KMS-11 (cell line): Measurements from ENCODE around the gene TTC8.

ENCODE experiments used
- H2AFZ ChIP-seq: fragments of 200-600 bp; sonication (generic); 2 replicates; pipeline ENCODE4 v1.6.1; 2016; ENCODE audit warnings: antibody characterized with exemption, mixed run types, low read depth
- H3K27ac ChIP-seq: fragments of 200-600 bp; sonication (generic); 2 replicates; pipeline ENCODE4 v1.6.1; 2016; ENCODE audit warnings: mild to moderate bottlenecking, mixed run types
- H3K27me3 ChIP-seq: fragments of 200-600 bp; sonication (generic); 2 replicates; pipeline ENCODE4 v1.6.1; 2017; ENCODE audit warnings: mild to moderate bottlenecking, low read depth, mixed run types, moderate library complexity; ENCODE audit not compliant: insufficient read depth
- H3K36me3 ChIP-seq: fragments of 200-600 bp; sonication (generic); 2 replicates; pipeline ENCODE4 v1.6.1; 2017; ENCODE audit warnings: mild to moderate bottlenecking, mixed run types; ENCODE audit not compliant: insufficient read depth
- H3K4me1 ChIP-seq: fragments of 200-600 bp; sonication (generic); 2 replicates; pipeline ENCODE4 v1.6.1; 2016; ENCODE audit warnings: mild to moderate bottlenecking, low read depth, mixed run types; ENCODE audit not compliant: poor library complexity, severe bottlenecking
- H3K4me2 ChIP-seq: fragments of 200-600 bp; sonication (generic); 2 replicates; pipeline ENCODE4 v1.7.0; 2016; ENCODE audit warnings: mild to moderate bottlenecking, mixed run types
- H3K4me3 ChIP-seq: fragments of 200-600 bp; sonication (generic); IDR thresholded peaks from 2 replicates; pipeline ENCODE4 v1.6.1; 2017; ENCODE audit warnings: low read depth, low read length, mixed read lengths; ENCODE audit not compliant: insufficient read depth
- H3K79me2 ChIP-seq: fragments of 200-600 bp; sonication (generic); 2 replicates; pipeline ENCODE4 v1.6.1; 2016; ENCODE audit warnings: low read depth, mixed run types; ENCODE audit not compliant: insufficient read depth
- H3K9ac ChIP-seq: fragments of 200-600 bp; sonication (generic); 2 replicates; pipeline ENCODE4 v1.6.1; 2016; ENCODE audit warnings: mild to moderate bottlenecking, mixed run types
- H4K20me1 ChIP-seq: fragments of 200-600 bp; sonication (generic); 2 replicates; pipeline ENCODE4 v1.6.1; 2016; ENCODE audit warnings: mild to moderate bottlenecking, mixed run types; ENCODE audit not compliant: insufficient read depth
- TF ChIP-seq, protein P1 (sequence below): fragments of 200-600 bp; sonication (generic); conservative IDR thresholded peaks from 2 replicates; pipeline ENCODE4 v1.6.1; 2017; ENCODE audit warnings: low read depth, mild to moderate bottlenecking, antibody characterized with exemption, low read length, moderate library complexity, mixed read lengths

TTC8 gene

DNA sequence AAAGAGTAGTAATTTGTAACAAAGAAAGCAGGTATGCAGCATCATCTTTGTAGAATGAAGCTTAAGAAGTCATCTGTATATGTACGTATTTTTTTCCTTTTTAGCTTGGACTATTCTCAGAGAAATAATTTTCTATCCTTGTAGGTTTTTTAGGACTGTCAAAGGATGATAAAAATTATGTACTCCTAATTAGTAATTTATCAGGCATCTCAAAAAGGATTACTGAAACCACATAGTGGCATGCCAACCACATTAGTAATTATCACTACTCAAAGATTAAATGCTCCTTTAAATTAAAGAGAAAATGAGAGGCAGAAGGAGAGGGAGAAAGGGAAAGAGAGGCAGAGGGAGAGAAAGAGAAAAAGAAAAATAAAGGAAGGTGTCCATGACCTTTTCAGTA, 17.3 kb downstream of the TTC8 start:
- Histone ChIP-seq H4K20me1 (no peaks in the 10 kb centered on the region), H3K4me2 (no peak overlapping the region), H2AFZ (no peak overlapping the region), H3K27me3 (no peaks in the 10 kb centered on the region), H3K36me3 (no peaks in the 10 kb centered on the region), H3K4me1 (no peaks in the 10 kb centered on the region), H3K4me3 (no peak overlapping the region), H3K79me2 (no peaks in the 10 kb centered on the region), H3K27ac (no peak overlapping the region), H3K9ac (no peak overlapping the region)
- TF ChIP-seq, protein P1, sequence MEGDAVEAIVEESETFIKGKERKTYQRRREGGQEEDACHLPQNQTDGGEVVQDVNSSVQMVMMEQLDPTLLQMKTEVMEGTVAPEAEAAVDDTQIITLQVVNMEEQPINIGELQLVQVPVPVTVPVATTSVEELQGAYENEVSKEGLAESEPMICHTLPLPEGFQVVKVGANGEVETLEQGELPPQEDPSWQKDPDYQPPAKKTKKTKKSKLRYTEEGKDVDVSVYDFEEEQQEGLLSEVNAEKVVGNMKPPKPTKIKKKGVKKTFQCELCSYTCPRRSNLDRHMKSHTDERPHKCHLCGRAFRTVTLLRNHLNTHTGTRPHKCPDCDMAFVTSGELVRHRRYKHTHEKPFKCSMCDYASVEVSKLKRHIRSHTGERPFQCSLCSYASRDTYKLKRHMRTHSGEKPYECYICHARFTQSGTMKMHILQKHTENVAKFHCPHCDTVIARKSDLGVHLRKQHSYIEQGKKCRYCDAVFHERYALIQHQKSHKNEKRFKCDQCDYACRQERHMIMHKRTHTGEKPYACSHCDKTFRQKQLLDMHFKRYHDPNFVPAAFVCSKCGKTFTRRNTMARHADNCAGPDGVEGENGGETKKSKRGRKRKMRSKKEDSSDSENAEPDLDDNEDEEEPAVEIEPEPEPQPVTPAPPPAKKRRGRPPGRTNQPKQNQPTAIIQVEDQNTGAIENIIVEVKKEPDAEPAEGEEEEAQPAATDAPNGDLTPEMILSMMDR: no peak

DNA sequence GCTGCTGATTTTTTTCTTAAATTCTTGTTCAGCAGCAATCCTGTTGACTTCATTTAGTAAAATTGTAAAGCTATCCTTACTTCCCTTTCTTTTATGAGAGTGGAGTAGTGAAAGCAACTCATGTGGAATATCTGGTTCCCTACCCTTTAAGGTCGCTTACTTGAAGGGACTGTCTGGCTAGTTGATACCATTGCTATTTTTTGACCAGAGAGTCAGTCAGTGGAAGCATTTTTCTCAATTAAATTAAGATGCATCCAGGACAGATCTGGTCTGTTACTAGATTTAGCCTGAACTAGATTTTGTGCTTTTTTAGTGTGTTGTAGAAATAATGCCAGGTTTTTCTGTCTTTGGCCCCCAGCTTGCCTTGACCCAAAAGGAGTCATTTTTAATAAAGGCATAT, 18.0 kb downstream of the TTC8 start:
- no peaks in the 10 kb centered on the region for H3K36me3 ChIP-seq
- no peak overlapping the region for H3K4me3 ChIP-seq
- no peak overlapping the region for H3K9ac ChIP-seq
- H4K20me1 ChIP-seq: no peaks in the 10 kb centered on the region
- H3K4me1 ChIP-seq: no peaks in the 10 kb centered on the region
- TF ChIP-seq, protein P1: no peak
- H2AFZ ChIP-seq: no peak overlapping the region
- H3K4me2 ChIP-seq: no peak overlapping the region
- H3K27ac ChIP-seq: no peak overlapping the region
- H3K27me3 ChIP-seq: no peaks in the 10 kb centered on the region
- H3K79me2 ChIP-seq: no peaks in the 10 kb centered on the region

DNA sequence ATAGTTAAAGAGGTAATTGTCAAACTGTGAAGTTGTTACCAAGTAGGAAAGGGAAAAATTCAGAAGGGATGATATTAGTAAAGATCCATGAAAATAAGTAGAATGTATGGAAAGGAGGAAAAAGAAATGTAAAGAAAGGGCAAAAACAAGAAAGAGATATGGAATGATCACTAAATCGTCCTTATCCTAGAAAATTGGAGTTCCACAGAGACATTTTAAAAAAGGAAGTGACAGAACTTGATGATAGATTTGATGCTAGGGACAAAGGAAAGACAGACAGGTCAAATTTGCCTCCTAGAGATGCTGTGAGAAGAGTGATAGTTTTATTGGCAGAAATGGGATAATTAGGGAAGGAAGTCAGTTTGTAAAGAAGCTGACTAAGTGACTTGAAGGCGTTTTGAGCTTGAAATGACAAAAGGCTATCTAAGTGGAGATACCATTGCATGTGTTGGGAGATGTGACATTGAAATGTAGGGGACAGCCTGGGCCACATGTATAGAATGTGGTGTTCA, 20.6 kb downstream of the TTC8 start:
- Histone ChIP-seq H3K9ac (no peak overlapping the region), H3K36me3 (no peaks in the 10 kb centered on the region), H3K4me1 (no peaks in the 10 kb centered on the region), H3K27ac (no peak overlapping the region), H3K79me2 (no peaks in the 10 kb centered on the region), H4K20me1 (no peaks in the 10 kb centered on the region), H3K4me2 (no peak overlapping the region), H3K4me3 (no peak overlapping the region), H3K27me3 (no peaks in the 10 kb centered on the region), H2AFZ (no peak overlapping the region)
- TF ChIP-seq, protein P1: no peak

DNA sequence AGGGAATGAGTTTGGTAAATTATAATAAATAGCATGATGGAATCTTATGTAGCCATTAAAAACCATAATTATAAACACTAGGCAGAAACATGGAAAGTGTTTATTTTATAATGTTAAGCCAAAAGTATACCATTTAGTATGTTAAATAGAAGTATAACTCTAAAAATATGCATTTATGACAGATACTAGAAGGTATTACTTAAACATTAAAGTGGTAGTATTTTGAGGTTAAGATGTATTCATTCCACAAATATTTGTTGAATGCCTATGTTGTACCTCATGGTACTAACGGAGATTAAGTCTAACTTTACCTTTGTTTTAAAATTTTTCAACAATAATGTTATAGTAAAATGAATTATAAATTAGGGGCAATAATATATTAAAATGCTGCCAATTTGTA, 24.1 kb downstream of the TTC8 start:
- Histone ChIP-seq H2AFZ (no peak overlapping the region), H3K9ac (no peak overlapping the region), H3K27ac (no peak overlapping the region), H3K79me2 (no peaks in the 10 kb centered on the region), H3K27me3 (no peaks in the 10 kb centered on the region), H3K4me3 (no peak overlapping the region), H3K36me3 (no peaks in the 10 kb centered on the region), H3K4me1 (no peaks in the 10 kb centered on the region), H4K20me1 (no peaks in the 10 kb centered on the region), H3K4me2 (no peak overlapping the region)
- TF ChIP-seq, protein P1: no peak
